Measurements from ENCODE around the gene MYLK3.

MYLK3 gene

DNA sequence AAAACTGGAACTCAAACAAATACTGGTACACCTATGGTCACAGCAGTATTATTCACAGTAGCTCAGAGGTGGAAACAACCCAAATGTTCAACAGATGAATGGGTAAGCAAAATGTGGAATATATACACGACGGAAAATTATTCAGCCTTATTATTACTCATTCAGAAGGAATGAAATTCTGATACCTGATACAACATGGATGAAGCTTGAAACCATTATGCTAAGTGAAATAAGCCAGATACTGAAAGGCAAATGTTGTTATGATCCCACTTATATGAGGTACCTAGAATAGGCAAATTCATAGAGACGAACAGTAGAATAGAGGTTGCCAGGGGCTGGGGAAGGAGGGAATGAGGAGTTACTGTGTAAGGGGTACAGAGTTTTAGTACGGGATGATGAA, 27.1 kb upstream of the MYLK3 start:
- DNase-seq (ENCODE audit: low spot score): no peak
- no peaks in the 10 kb centered on the region for H3K36me3 Mint-ChIP-seq (ENCODE audit: low read depth)
- peaks cover 1% of the 10 kb centered on the region for H3K4me1 Mint-ChIP-seq (ENCODE audit: low read depth)
- H3K27me3 Mint-ChIP-seq (ENCODE audit: low read depth): peaks cover 2% of the 10 kb centered on the region
- H3K4me3 Mint-ChIP-seq: no peak overlapping the region
- H3K27ac Mint-ChIP-seq: no peak overlapping the region
- peaks cover 4% of the 10 kb centered on the region for H3K9me3 Mint-ChIP-seq

DNA sequence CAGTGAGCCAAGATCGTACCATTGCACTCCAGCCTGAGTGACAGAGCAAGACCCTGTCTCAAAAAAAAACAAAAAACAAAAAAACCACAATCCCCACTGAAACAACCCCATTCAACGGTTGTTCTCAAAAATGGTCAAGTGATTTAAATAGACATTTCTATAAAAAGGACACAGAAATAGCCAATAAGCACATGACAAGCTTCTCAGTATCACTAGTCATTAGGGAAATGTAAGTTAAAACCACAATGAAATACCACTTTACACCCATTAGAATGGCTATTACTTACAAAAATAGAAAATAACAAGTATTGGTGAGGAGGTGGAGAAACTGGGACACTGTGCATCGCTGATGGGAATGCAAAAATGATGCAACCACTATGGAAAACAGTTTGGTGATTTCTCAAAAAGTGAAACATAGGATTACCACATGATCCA, 26.6 kb upstream of the MYLK3 start:
- DNase-seq (ENCODE audit: low spot score): no peak
- Mint-ChIP-seq H3K4me1 (ENCODE audit: low read depth) (peaks cover 1% of the 10 kb centered on the region), H3K9me3 (peaks cover 4% of the 10 kb centered on the region), H3K27me3 (ENCODE audit: low read depth) (peaks cover 2% of the 10 kb centered on the region), H3K36me3 (ENCODE audit: low read depth) (no peaks in the 10 kb centered on the region), H3K27ac (no peak overlapping the region), H3K4me3 (no peak overlapping the region)

DNA sequence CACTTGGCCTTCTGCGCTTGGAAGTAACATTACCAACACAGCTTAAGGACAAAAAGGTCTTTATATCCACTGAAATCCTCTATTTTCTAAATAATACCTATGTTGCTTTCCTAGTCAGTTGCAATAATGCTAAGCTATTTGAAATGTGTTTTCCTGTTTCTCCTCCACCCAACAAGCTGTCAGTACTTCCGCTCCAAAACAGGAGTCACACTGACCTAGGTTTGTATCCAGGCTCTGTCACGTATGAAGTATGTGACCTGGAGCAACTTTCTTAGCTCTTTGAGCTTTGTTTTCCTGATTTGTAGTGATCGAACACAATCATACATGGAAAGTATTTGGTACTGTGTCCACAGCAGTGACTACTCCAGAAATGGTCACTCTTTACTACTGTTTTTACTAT, 24.3 kb upstream of the MYLK3 start:
- Mint-ChIP-seq H3K9me3 (peaks cover 4% of the 10 kb centered on the region), H3K4me1 (ENCODE audit: low read depth) (peaks cover 1% of the 10 kb centered on the region), H3K4me3 (no peak overlapping the region), H3K27ac (no peak overlapping the region), H3K36me3 (ENCODE audit: low read depth) (no peaks in the 10 kb centered on the region), H3K27me3 (ENCODE audit: low read depth) (peaks cover 4% of the 10 kb centered on the region)
- no peak for DNase-seq (ENCODE audit: low spot score)

DNA sequence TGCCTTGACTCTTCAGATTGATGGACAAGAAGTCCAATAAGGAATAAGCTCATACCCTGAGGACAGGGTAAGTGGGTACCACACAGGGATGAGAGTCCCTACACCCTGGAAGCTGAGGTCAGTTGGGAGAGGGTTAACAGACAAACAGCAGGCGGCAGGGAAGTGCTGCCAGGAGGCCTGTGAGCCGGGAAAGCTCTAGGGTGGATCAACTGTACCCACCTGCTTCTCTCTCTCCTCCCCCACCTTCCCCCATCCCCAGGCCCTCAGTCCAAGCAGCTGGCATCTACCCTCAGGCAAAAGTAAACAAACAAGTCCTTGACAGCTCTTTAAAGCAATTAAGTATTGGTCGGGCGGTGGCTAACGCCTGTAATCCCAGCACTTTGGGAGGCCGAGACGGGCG, 20.7 kb upstream of the MYLK3 start:
- no peak for DNase-seq (ENCODE audit: low spot score)
- H3K36me3 Mint-ChIP-seq (ENCODE audit: low read depth): no peaks in the 10 kb centered on the region
- no peaks in the 10 kb centered on the region for H3K9me3 Mint-ChIP-seq
- peaks cover 7% of the 10 kb centered on the region for H3K27me3 Mint-ChIP-seq (ENCODE audit: low read depth)
- H3K27ac Mint-ChIP-seq: no peak overlapping the region
- H3K4me3 Mint-ChIP-seq: no peak overlapping the region
- H3K4me1 Mint-ChIP-seq (ENCODE audit: low read depth): peaks cover 2% of the 10 kb centered on the region

DNA sequence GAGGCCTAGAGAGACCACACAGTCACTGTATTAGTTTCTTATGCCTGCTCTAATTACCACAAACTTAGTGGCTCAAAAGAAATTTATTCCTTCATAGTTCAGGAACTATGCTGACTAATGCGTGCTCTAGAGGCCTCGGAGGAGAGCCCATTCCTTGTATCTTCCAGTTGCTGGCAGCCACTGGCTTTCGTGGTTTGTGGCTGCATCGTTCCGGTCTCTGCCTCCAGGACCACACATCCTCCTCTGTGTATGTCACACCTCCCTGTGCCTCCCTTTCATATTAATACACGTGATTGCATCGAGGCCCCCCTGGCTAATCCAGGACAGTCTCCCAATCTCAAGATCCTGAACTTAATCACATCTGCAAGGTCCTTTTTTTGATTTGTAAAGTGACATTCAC, 16.9 kb upstream of the MYLK3 start:
- Mint-ChIP-seq H3K27ac (no peak overlapping the region), H3K4me1 (ENCODE audit: low read depth) (peaks cover 2% of the 10 kb centered on the region), H3K27me3 (ENCODE audit: low read depth) (peaks cover 5% of the 10 kb centered on the region), H3K36me3 (ENCODE audit: low read depth) (no peaks in the 10 kb centered on the region), H3K4me3 (no peak overlapping the region), H3K9me3 (no peaks in the 10 kb centered on the region)
- DNase-seq (ENCODE audit: low spot score): no peak

DNA sequence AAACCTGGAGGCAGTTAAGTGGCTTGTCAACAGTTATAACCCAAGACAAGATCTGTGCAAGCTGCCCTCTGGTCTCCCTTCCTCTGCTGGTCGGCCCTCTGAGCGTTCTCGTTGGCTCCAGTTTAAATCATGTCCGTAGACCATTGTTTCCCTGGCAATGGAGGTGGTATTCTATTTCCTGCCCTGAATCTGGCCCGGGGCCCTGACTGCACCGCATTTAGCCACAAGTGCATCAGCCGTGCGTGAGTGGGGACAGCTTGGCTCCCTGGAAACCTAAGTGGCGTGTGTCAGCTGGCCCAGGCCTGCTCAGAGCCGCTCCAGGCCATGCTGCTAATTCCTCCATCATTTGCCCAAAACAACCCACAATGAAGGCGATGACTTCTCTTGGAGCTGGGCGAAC, 15.0 kb upstream of the MYLK3 start:
- Mint-ChIP-seq H3K27ac (no peak overlapping the region), H3K4me3 (no peak overlapping the region), H3K9me3 (no peaks in the 10 kb centered on the region), H3K4me1 (ENCODE audit: low read depth) (peaks cover 2% of the 10 kb centered on the region), H3K36me3 (ENCODE audit: low read depth) (no peaks in the 10 kb centered on the region), H3K27me3 (ENCODE audit: low read depth) (peaks cover 3% of the 10 kb centered on the region)
- DNase-seq (ENCODE audit: low spot score): no peak

DNA sequence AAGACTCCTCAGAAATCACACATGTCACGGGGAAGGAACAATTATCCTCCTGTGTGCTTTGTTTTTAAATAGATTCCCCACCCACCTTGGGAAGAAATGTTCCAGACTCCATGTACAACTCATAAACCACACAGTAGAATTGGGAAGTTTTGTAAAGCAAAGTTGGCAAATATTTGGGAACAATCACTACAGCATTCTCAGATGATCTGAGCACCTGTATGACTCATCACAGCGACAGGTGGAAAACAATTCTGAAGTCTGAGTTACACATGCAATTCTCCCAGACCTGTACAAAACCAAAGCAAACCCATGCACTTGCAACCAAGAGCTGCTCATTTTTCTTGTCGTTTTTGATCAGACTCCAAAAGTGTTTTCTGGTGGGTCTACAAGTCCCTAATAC, 14.4 kb upstream of the MYLK3 start:
- Mint-ChIP-seq H3K27me3 (ENCODE audit: low read depth) (peaks cover 3% of the 10 kb centered on the region), H3K4me1 (ENCODE audit: low read depth) (peaks cover 2% of the 10 kb centered on the region), H3K9me3 (no peaks in the 10 kb centered on the region), H3K27ac (no peak overlapping the region), H3K4me3 (no peak overlapping the region), H3K36me3 (ENCODE audit: low read depth) (no peaks in the 10 kb centered on the region)
- no peak for DNase-seq (ENCODE audit: low spot score)

DNA sequence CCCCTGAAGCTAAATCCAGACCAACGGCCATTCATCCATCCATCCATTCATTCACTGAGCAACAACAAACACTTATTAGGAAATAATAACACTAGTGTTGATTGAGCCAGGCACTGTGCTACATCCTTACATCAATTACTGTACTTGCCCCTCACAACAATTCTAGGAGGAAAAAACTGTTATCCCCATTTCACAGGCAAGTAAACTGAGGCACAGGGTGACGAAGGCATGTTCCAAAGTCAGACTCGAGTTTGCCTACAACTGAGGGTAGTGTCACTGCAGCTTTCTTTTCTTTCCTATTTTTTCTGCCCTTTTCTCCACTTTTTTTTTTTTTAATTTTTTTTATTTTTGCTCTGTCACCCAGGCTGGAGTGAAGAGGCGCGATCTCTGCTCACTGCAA, 11.2 kb upstream of the MYLK3 start:
- no peaks in the 10 kb centered on the region for H3K27me3 Mint-ChIP-seq (ENCODE audit: low read depth)
- no peaks in the 10 kb centered on the region for H3K36me3 Mint-ChIP-seq (ENCODE audit: low read depth)
- H3K4me1 Mint-ChIP-seq (ENCODE audit: low read depth): no peaks in the 10 kb centered on the region
- no peak overlapping the region for H3K27ac Mint-ChIP-seq
- no peak for DNase-seq (ENCODE audit: low spot score)
- H3K4me3 Mint-ChIP-seq: no peak overlapping the region
- no peaks in the 10 kb centered on the region for H3K9me3 Mint-ChIP-seq

DNA sequence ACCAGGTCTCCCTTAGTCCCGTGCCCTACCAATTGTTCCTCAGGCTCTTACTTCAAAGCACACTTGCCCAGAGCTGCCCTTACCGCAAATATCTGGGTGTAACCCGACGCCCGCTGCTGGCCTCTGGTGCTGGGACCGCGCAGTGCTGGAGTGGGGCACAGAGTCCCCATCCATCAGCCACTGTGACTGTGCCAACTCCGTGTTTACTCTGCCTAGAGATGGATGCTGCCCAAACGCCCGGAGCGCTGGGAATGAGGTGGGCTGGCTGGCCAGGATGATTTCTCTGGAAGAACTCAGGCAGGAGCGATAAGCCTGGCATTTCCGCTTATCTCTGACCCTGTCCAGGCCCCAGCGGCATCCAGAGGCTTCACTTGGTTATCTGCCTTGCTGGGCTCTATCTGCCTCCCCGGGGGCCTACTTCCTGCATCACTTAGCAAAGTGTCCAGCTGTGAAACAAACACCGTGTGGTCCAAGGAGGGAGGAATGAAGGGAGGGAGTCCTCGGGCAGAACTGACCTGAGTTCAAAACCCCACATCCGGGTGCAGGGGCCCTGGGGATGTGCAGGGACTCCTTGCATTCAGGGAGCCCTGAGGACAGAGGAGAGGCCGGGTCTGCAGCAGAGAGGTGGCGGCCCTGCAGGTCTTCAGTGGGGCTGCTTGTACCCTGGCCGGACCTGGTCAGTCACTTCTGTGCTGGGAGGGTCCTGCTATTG, 9.4 kb upstream of the MYLK3 start:
- no peak for DNase-seq (ENCODE audit: low spot score)
- H3K9me3 Mint-ChIP-seq: no peaks in the 10 kb centered on the region
- H3K36me3 Mint-ChIP-seq (ENCODE audit: low read depth): no peaks in the 10 kb centered on the region
- H3K4me1 Mint-ChIP-seq (ENCODE audit: low read depth): peaks cover 3% of the 10 kb centered on the region
- H3K27ac Mint-ChIP-seq: no peak overlapping the region
- H3K4me3 Mint-ChIP-seq: no peak overlapping the region
- no peaks in the 10 kb centered on the region for H3K27me3 Mint-ChIP-seq (ENCODE audit: low read depth)

DNA sequence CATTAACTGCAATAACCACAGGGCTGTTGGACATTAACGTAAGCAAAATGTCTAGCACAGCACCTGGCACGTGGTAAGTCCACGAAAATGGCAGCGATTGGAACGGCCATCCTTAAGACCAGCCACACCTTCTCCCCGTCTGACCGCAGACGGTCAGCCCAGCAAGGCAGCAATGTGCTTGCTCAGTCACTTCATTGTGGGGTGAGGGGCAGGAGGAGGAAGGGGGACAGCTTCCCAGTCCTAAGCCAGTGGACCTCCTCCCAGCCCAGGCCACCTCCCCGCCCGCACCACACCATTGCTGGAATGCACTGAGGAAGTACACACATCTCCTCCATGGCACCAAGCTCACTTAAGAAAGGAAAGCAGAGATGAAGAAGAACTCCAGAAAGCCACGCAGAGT, 8.6 kb upstream of the MYLK3 start:
- no peaks in the 10 kb centered on the region for H3K9me3 Mint-ChIP-seq

DNA sequence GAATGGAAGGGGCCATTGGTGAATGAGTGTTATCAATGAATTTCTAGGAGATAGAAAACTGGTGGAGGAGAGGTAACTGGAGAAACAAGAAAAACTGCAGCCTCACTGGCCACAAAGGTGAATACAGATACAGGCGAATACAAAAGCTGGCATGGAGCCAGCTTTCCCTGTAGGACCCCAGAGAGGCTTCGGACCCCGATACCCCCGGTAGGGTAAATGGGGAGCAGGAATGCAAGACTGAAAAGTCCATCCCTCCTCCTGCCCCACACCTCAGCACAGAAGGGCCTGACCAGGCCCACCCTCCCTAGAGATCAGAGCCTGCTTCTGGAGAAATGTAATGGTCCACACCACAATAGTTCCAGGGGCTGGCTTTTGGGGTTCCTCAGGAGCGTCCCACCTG, 4.9 kb upstream of the MYLK3 start:
- no peaks in the 10 kb centered on the region for H3K27me3 Mint-ChIP-seq (ENCODE audit: low read depth)
- no peak for DNase-seq (ENCODE audit: low spot score)
- H3K27ac Mint-ChIP-seq: no peak overlapping the region
- H3K4me1 Mint-ChIP-seq (ENCODE audit: low read depth): peaks cover 7% of the 10 kb centered on the region
- no peaks in the 10 kb centered on the region for H3K36me3 Mint-ChIP-seq (ENCODE audit: low read depth)
- no peaks in the 10 kb centered on the region for H3K9me3 Mint-ChIP-seq
- H3K4me3 Mint-ChIP-seq: no peak overlapping the region

More for the DNA sequence above, 8.6 kb upstream of the MYLK3 start:
- no peaks in the 10 kb centered on the region for H3K36me3 Mint-ChIP-seq (ENCODE audit: low read depth)
- H3K4me3 Mint-ChIP-seq: no peak overlapping the region
- no peak for DNase-seq (ENCODE audit: low spot score)
- H3K27me3 Mint-ChIP-seq (ENCODE audit: low read depth): no peaks in the 10 kb centered on the region
- H3K4me1 Mint-ChIP-seq (ENCODE audit: low read depth): peaks cover 3% of the 10 kb centered on the region
- no peak overlapping the region for H3K27ac Mint-ChIP-seq

DNA sequence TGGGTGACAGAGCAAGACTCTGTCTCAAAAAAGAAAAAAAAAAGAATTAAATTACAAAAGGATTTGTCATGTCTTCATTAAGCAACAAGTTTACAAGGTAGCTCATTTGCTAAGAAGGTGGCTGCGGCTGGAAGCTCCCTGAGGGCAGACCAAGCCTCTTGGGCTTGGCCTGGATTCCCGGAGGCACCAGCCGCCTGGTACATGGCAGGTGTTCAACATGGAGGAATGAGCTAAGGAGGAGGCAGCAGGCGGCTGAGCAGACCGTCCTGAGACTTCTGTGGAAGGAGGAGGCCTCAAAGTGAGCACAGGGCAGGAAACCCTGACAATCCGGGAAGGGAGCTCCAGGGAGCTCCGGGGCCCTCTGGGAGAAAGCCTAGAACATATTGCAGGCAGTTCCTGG, 3.2 kb upstream of the MYLK3 start:
- Mint-ChIP-seq H3K27me3 (ENCODE audit: low read depth) (no peaks in the 10 kb centered on the region), H3K9me3 (no peaks in the 10 kb centered on the region), H3K4me3 (no peak overlapping the region), H3K36me3 (ENCODE audit: low read depth) (no peaks in the 10 kb centered on the region), H3K27ac (no peak overlapping the region), H3K4me1 (ENCODE audit: low read depth) (peaks cover 7% of the 10 kb centered on the region)
- DNase-seq (ENCODE audit: low spot score): no peak

DNA sequence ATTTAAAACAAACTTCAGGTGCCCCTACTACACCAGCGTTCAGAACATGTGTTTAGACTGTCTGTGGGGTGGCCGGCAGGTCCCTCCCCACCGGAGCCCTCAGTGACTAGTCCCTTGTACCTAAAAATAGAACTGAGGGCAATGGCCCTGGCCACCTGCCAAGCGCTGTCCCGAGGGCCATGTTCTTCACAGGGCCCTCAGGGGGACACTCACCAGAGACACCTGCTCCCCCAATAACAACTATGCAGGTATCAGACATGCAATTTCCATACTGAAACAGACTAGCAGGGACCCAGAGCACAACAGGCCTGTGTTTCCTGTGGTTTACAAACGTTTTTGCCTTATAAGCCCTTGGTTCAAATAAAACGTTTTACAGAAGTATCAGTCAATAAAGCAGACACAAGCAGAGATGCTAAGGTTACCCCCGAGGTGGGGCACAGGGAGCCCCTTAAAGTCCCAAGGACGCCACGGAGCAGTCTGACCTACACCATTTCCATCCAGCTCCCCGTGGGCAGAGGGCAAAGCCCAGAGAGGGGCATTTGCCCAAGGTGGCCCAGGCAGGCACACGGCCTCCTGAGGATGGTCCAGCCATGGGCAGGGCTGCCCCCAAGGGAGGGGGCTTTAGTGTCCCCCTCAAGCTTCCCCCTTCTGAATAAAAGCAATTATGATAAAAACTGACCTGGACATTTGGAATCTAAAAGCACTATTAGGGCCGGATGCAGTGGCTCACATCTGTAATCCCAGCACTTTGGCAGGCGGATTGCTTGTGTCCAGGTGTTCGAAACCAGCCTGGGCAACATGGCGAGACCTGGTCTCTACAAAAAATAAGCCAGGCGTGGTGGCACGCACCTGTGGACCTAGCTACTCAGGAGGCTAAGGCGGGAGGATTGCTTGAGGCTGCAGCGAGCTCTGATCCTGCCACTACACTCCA, 896 bp upstream of the MYLK3 start:
- DNase-seq (ENCODE audit: low spot score): no peak
- H3K4me1 Mint-ChIP-seq (ENCODE audit: low read depth): peaks cover 7% of the 10 kb centered on the region
- H3K4me3 Mint-ChIP-seq: no peak overlapping the region
- no peaks in the 10 kb centered on the region for H3K36me3 Mint-ChIP-seq (ENCODE audit: low read depth)
- no peak overlapping the region for H3K27ac Mint-ChIP-seq
- no peaks in the 10 kb centered on the region for H3K9me3 Mint-ChIP-seq
- H3K27me3 Mint-ChIP-seq (ENCODE audit: low read depth): no peaks in the 10 kb centered on the region

All from T-helper 2 cell treated with Interferon-gamma antibody and Interleukin-4, amounts not matched to agents 5 μg/mL and 100 μg/mL, for 36 hours (primary cell).